ENCODE measurements around the gene CEP85. TPM values are rescaled to one million over a fixed set of nuclear protein-coding genes. Genes with fewer than 3 reads are reported as not detected.

CEP85 gene
- total RNA-seq, 1 donor from 2014 or later: 46.6 TPM

DNA sequence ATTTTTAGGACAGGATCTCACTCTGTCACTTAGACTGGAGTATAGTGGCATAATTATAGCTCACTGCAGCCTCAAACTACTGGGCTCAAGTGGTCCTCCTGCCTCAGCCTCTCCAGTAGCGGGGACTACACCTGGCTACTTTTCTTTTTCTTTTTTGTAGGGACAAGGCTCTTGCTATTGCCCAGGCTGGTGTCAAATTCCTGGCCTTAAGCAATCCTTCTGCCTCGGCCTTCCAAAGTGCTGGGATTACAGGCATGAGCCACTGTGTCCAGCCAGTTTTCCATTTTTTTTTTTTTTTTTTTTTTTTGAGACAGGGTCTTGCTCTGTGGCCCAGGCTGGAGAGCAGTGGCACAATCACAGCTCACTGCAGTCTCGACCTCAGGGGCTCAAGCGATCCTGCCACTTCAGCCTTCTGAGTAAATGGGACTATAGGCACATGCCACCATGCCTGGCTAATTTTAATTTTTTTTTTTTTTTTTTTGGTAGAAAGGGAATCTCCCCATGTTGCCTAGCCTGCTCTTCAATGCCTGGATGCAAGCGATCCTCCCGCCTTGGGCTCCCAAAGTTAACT, 20.6 kb upstream of the CEP85 start:
- no peak for DNase-seq (ENCODE audit: low read depth, low spot score)
- H3K36me3 Mint-ChIP-seq (ENCODE audit: low read depth): no peaks in the 10 kb centered on the region
- H3K27ac Mint-ChIP-seq (ENCODE audit: unreplicated experiment): no peak overlapping the region
- TF ChIP-seq, protein P1, sequence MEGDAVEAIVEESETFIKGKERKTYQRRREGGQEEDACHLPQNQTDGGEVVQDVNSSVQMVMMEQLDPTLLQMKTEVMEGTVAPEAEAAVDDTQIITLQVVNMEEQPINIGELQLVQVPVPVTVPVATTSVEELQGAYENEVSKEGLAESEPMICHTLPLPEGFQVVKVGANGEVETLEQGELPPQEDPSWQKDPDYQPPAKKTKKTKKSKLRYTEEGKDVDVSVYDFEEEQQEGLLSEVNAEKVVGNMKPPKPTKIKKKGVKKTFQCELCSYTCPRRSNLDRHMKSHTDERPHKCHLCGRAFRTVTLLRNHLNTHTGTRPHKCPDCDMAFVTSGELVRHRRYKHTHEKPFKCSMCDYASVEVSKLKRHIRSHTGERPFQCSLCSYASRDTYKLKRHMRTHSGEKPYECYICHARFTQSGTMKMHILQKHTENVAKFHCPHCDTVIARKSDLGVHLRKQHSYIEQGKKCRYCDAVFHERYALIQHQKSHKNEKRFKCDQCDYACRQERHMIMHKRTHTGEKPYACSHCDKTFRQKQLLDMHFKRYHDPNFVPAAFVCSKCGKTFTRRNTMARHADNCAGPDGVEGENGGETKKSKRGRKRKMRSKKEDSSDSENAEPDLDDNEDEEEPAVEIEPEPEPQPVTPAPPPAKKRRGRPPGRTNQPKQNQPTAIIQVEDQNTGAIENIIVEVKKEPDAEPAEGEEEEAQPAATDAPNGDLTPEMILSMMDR (conservative IDR thresholded peaks at IDR 0.05): no peak
- no peaks in the 10 kb centered on the region for H3K4me1 Mint-ChIP-seq
- H3K4me3 Mint-ChIP-seq: no peak overlapping the region
- no peaks in the 10 kb centered on the region for H3K9me3 Mint-ChIP-seq
- H3K27me3 Mint-ChIP-seq (ENCODE audit: low read depth): no peaks in the 10 kb centered on the region

DNA sequence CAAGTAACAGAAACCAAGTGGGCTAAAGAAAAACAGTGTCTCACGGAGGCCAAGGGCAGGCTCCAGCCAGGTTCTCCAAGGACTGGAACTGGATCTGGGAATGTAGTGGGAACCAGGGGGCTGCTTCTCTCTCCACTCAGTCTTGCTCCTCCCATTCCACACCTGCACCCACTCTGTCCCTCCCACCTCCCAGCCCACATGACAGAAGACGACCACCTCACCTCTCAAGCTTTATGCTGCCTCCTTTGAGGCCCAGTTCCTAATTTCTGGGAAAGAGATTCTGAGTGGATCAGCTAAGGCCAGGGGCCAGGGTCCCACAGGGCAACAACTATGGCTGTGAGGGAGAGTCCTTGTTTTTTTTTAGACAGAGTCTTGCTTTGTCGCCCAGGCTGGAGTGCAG, 18.8 kb upstream of the CEP85 start:
- Mint-ChIP-seq H3K27ac (ENCODE audit: unreplicated experiment) (no peak overlapping the region), H3K27me3 (ENCODE audit: low read depth) (no peaks in the 10 kb centered on the region), H3K4me1 (peaks cover 5% of the 10 kb centered on the region), H3K36me3 (ENCODE audit: low read depth) (no peaks in the 10 kb centered on the region), H3K9me3 (no peaks in the 10 kb centered on the region), H3K4me3 (no peak overlapping the region)
- TF ChIP-seq, protein P1 (conservative IDR thresholded peaks at IDR 0.05): no peak
- DNase-seq (ENCODE audit: low read depth, low spot score): no peak

DNA sequence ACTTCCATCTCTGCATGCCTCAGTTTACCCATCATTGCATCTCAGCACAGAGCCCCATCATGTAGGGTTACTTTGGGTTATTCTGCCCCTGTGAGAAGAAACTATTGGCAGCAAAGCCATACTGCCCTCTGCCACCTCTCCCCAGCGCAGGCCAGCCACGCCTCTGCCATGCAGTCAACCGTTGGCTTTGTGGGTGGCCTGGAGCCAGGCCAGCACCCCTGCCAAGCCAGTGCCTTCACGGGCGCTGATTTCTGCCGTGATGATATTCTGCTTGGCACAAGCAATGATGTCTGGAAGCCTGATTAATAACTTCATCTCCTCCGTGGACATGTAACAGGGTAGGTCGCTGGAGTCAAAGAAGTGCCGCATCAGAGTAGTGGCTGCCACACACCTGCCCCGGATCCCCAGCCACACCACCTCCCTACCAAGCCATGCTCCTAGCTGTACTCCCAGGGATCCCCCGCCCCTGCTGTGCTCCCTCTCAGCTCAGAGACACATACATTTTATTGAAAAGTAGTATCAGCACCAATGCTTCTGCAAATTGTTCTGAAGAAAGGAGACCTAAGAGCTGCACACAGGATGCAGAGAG, 15.0 kb upstream of the CEP85 start:
- peaks cover 8% of the 10 kb centered on the region for H3K4me1 Mint-ChIP-seq
- DNase-seq (ENCODE audit: low read depth, low spot score): no peak
- TF ChIP-seq, protein P1 (conservative IDR thresholded peaks at IDR 0.05): no peak
- no peaks in the 10 kb centered on the region for H3K9me3 Mint-ChIP-seq
- H3K36me3 Mint-ChIP-seq (ENCODE audit: low read depth): no peaks in the 10 kb centered on the region
- H3K27me3 Mint-ChIP-seq (ENCODE audit: low read depth): peaks cover 7% of the 10 kb centered on the region
- H3K27ac Mint-ChIP-seq (ENCODE audit: unreplicated experiment): no peak overlapping the region
- no peak overlapping the region for H3K4me3 Mint-ChIP-seq

DNA sequence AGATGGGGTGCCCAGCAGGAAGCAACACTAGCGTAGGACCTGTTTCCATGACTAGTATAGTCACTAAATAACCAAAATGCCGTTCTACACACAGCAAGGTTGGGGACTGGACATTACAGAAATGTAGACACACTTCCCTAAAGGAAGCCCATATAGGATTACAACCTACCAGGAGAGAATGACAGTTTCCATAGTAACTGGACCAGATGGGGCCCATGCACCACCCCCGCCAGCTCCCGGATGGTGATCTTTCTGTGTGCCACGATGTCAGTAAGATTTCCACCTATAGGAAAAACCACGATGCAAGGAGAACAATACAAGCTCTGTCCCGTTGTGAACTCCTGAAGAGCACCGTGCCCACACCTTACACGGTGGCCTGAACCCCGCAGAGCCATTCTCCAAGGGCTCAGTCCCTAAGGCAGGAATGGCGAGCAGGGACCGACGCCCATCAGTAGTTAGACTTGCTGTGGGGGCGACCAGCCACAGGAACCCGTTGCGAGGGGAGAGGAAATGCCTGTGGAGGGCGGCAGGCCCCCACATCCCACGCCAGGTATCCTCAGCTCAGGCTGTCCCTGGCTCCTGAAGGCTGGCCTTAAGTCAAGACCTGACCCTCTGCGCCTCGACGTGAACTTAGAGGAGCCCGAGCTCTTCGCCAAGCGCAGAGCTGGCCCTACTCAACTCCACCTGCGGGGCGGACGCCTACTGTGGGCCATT, 13.6 kb upstream of the CEP85 start:
- H3K4me3 Mint-ChIP-seq: no peak overlapping the region
- no peak overlapping the region for H3K27ac Mint-ChIP-seq (ENCODE audit: unreplicated experiment)

DNA sequence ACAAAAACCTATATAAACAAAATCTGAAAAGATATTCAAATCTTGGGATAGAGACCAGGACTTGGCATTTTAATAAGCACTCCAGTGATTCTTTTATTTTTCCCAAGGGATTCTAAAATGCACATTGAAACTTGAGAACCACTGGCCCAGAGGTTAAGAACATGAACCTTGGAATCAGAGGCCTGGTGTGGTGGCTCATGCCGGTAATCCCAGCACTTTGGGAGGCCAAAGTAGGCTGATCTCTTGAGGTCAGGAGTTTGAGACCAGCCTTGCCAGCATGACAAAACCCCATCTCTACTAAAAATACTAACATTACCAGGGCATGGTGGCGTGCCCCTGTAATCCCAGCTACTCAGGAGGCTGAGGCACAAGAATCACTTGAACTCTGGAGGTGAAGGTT, 12.9 kb upstream of the CEP85 start:
- Mint-ChIP-seq H3K4me1 (peaks cover 15% of the 10 kb centered on the region), H3K4me3 (no peak overlapping the region), H3K27me3 (ENCODE audit: low read depth) (peaks cover 27% of the 10 kb centered on the region), H3K27ac (ENCODE audit: unreplicated experiment) (no peak overlapping the region), H3K9me3 (no peaks in the 10 kb centered on the region), H3K36me3 (ENCODE audit: low read depth) (no peaks in the 10 kb centered on the region)
- TF ChIP-seq, protein P1 (conservative IDR thresholded peaks at IDR 0.05): no peak
- DNase-seq (ENCODE audit: low read depth, low spot score): no peak

More for the DNA sequence above, 13.6 kb upstream of the CEP85 start:
- H3K4me1 Mint-ChIP-seq: peaks cover 8% of the 10 kb centered on the region
- H3K36me3 Mint-ChIP-seq (ENCODE audit: low read depth): no peaks in the 10 kb centered on the region
- no peak for DNase-seq (ENCODE audit: low read depth, low spot score)
- H3K27me3 Mint-ChIP-seq (ENCODE audit: low read depth): peaks cover 20% of the 10 kb centered on the region
- TF ChIP-seq, protein P1 (conservative IDR thresholded peaks at IDR 0.05): no peak
- no peaks in the 10 kb centered on the region for H3K9me3 Mint-ChIP-seq
